GM23338 (cell line): Measurements from ENCODE around the gene TMEM245.

Experiments used
- CREB1 ChIP-seq: fragments of 250-450 bp; sonication (Bioruptor Pico); IDR thresholded peaks from 2 replicates; pipeline ENCODE4 v1.5.0; 2020; ENCODE audit warnings: low read depth, mild to moderate bottlenecking, moderate library complexity
- ETS1 ChIP-seq: IDR thresholded peaks from 2 replicates; pipeline ENCODE4 v1.6.1; 2016; ENCODE audit warnings: antibody characterized with exemption
- EZH2 ChIP-seq: fragments of 200-600 bp; sonication (generic); IDR thresholded peaks from one replicate; pipeline ENCODE4 v1.8.0; 2017; ENCODE audit warnings: antibody characterized with exemption, mild to moderate bottlenecking, low read depth; ENCODE audit not compliant: unreplicated experiment
- EZH2phosphoT487 ChIP-seq: fragments of 200-600 bp; sonication (generic); IDR thresholded peaks from one replicate; pipeline ENCODE4 v1.8.1; 2018; ENCODE audit warnings: antibody characterized with exemption; ENCODE audit not compliant: unreplicated experiment
- JUNB ChIP-seq: IDR thresholded peaks from one replicate; pipeline ENCODE4 v1.6.1; 2016; ENCODE audit warnings: antibody characterized with exemption; ENCODE audit not compliant: unreplicated experiment
- POLR2AphosphoS5 ChIP-seq: IDR thresholded peaks from 2 replicates; pipeline ENCODE4 v1.6.1; 2016; ENCODE audit warnings: antibody characterized with exemption, low read depth
- REST ChIP-seq: IDR thresholded peaks from one replicate; pipeline ENCODE4 v1.6.1; 2018; ENCODE audit warnings: antibody characterized with exemption; ENCODE audit not compliant: unreplicated experiment
- STAT1 ChIP-seq: IDR thresholded peaks from one replicate; pipeline ENCODE4 v1.6.1; 2016; ENCODE audit warnings: antibody characterized with exemption; ENCODE audit not compliant: unreplicated experiment
- ZNF331 ChIP-seq: fragments of 250-450 bp; sonication (Bioruptor Pico); IDR thresholded peaks from 2 replicates; pipeline ENCODE4 v1.5.0; 2020; ENCODE audit warnings: low read depth, mild to moderate bottlenecking, moderate library complexity
- TF ChIP-seq, protein P1 (sequence below), 2 experiments: fragments of 200-600 bp in 1 of 2; sonication (generic) in 1 of 2; conservative IDR thresholded peaks; 2 replicates each; pipeline versions ENCODE4 v1.5.1 to v1.6.1; 2016 to 2017; ENCODE audit warnings: antibody characterized with exemption in 2 of 2, low read depth in 2 of 2, mild to moderate bottlenecking in 2 of 2, moderate library complexity in 1 of 2

DNA sequence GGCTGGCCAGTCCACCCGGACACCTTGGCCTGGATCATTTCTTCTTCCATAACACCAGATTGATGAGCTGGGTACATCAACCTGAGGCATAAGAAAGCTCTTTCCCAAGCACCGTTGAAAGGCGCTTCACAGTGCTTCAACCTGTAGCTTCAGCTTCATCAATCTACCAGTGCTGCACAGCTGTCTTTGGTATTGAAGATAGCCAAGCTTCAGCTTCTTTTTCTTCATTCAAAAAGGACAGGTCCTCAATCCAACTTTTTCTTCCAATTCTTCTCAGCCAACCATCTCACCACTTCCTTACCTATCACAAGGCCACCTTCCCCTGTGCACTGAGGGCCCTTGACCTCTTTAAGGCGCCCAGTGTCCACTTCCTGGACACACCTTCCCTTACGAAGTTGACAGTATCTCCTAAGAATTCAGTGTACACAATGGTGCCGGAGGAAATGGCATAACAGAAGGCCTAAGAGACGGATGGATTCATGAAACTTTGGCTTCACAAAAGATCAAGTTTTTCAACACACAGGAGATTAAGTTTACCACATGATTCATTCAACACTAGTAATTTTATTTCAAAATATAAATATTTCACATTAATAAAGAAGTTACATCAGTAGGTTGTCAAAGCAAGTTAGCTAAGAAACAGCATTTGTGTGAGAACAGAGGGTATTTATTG lies 105.0 kb downstream of the TMEM245 start:
- TF ChIP-seq POLR2AphosphoS5 = no peak
- TF ChIP-seq, protein P1, sequence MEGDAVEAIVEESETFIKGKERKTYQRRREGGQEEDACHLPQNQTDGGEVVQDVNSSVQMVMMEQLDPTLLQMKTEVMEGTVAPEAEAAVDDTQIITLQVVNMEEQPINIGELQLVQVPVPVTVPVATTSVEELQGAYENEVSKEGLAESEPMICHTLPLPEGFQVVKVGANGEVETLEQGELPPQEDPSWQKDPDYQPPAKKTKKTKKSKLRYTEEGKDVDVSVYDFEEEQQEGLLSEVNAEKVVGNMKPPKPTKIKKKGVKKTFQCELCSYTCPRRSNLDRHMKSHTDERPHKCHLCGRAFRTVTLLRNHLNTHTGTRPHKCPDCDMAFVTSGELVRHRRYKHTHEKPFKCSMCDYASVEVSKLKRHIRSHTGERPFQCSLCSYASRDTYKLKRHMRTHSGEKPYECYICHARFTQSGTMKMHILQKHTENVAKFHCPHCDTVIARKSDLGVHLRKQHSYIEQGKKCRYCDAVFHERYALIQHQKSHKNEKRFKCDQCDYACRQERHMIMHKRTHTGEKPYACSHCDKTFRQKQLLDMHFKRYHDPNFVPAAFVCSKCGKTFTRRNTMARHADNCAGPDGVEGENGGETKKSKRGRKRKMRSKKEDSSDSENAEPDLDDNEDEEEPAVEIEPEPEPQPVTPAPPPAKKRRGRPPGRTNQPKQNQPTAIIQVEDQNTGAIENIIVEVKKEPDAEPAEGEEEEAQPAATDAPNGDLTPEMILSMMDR (conservative IDR thresholded peaks at IDR 0.05; ENCODE audit: low read depth in 2 of 2) = no peak
- no peak for TF ChIP-seq CREB1
- TF ChIP-seq EZH2phosphoT487 = no peak
- TF ChIP-seq EZH2 = no peak
- no peak for TF ChIP-seq ZNF331 (CRISPR knock-in tag)
- TF ChIP-seq REST = no peak
- no peak for TF ChIP-seq STAT1
- no peak for TF ChIP-seq JUNB
- no peak for TF ChIP-seq ETS1
